ENCODE measurements around the gene BTBD7.

BTBD7 gene

DNA sequence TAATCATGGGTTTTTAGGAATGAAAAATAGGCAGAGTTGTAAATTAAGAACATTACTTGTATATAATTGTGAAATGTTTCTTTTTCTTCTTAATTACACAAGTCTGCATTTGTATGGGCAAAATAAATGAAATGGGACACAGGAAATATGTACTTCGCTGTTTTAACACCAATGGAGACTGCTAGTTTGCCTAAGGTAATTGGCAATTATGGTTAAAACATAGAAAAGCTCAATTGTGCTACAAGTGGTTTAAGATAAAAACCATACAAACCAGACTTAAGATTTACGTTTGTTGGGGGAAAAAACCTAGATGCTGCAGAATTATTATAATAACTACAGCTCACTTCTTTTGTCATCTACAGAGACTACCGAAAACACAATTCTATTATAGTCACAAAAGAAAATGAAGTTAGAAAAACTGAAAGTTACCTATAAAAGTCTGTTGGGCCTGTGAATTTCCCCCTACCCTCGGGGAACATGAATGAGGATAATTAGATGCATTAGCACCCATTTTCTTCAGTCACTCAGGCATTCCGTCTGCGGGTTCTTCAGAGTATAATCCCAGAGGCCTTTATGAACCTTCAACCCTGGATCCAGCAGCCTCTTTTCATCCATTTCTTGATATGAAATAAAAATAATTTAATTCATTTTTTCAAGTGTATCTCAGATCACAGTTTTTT is 37.2 kb downstream of the BTBD7 start:
- DNase-seq (ENCODE audit: low read depth in 2 of 2): no peak
- TF ChIP-seq, protein P1, sequence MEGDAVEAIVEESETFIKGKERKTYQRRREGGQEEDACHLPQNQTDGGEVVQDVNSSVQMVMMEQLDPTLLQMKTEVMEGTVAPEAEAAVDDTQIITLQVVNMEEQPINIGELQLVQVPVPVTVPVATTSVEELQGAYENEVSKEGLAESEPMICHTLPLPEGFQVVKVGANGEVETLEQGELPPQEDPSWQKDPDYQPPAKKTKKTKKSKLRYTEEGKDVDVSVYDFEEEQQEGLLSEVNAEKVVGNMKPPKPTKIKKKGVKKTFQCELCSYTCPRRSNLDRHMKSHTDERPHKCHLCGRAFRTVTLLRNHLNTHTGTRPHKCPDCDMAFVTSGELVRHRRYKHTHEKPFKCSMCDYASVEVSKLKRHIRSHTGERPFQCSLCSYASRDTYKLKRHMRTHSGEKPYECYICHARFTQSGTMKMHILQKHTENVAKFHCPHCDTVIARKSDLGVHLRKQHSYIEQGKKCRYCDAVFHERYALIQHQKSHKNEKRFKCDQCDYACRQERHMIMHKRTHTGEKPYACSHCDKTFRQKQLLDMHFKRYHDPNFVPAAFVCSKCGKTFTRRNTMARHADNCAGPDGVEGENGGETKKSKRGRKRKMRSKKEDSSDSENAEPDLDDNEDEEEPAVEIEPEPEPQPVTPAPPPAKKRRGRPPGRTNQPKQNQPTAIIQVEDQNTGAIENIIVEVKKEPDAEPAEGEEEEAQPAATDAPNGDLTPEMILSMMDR (IDR thresholded peaks at IDR 0.05; ENCODE audit: low read depth, low read length): no peak
- no peak overlapping the region for H3K4me3 ChIP-seq (replicated peaks in 1 of 2; ENCODE audit: low read depth in 2 of 2, low read length in 2 of 2)

DNA sequence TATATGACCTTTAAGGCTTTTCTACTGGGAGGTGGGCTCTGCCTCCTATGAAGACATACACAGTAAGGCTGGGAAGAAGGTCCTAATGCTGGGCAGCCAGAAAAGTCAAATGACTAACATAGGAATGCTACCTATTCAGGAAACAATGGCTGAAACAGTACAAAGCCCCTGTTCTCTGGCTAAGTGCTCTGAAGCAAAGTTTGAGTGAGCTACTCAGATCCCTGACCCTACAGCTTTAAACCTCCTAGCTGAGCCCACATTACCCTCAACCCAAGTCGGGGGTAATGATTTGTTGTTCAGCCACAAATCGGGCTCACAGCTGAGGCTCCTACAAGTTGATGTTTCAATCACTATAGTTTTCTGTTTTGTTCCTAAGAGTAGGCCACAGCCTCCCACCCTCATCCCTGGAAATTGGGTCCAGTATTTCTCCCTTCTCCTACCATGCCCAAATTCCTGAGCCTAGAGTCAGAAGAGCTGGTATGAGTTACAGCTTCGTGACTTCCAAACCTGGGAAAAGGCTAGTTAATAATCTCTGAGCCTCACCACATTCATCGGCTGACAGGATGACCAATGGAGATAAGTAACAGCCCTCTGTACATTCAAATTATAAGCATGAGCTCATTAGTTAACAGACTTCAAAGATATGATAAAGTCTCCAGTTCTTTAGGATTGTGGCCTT is 46.5 kb downstream of the BTBD7 start:
- TF ChIP-seq, protein P1 (IDR thresholded peaks at IDR 0.05; ENCODE audit: low read depth, low read length): no peak
- peak in 1 of 2 donors; percentile 58 for DNase-seq (ENCODE audit: low read depth in 2 of 2)
- H3K4me3 ChIP-seq (replicated peaks in 1 of 2; ENCODE audit: low read depth in 2 of 2, low read length in 2 of 2): no peak overlapping the region

DNA sequence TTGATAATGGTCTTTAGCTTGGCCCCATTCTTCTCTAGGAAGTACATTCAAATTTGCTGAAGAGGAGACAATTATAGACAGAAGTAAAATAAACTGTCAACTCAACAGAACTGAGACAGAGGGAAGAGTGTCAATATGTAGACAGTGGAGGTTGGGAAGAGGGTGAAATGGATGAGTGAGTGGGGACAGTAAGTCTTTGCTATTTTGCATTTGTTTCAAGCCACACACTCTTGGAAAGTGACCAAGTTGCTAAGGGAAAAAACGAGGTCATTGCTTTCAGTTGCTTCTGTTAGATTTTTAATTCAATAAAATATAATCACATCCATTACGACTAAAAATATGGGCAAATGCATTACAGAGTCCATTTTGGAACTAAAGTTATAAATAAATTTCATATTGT is 47.8 kb downstream of the BTBD7 start:
- TF ChIP-seq, protein P1 (IDR thresholded peaks at IDR 0.05; ENCODE audit: low read depth, low read length): no peak
- H3K4me3 ChIP-seq (replicated peaks in 1 of 2; ENCODE audit: low read depth in 2 of 2, low read length in 2 of 2): no peak overlapping the region
- DNase-seq (ENCODE audit: low read depth in 2 of 2): peak; percentile 35 to 36

DNA sequence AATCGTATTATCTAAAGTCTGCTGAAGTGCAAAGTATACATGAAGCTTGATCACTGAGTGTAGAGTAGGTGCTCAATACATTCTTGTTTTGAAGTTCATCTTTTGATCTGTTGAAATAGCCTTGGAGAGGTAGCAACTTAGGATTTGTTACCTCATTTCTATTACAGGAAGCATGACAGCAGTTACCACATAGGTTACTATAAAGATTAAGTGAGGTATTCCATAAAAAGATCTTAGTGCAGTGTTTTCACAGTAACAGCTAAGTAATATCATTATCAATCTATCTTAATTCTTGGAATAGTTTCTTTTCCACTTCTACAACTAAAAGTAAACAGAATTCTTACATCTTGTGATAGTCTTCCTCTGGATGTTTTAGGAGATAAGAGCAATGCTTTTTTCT is 50.9 kb downstream of the BTBD7 start:
- DNase-seq (ENCODE audit: low read depth in 2 of 2): no peak
- H3K4me3 ChIP-seq (replicated peaks in 1 of 2; ENCODE audit: low read depth in 2 of 2, low read length in 2 of 2): no peak overlapping the region
- TF ChIP-seq, protein P1 (IDR thresholded peaks at IDR 0.05; ENCODE audit: low read depth, low read length): no peak

DNA sequence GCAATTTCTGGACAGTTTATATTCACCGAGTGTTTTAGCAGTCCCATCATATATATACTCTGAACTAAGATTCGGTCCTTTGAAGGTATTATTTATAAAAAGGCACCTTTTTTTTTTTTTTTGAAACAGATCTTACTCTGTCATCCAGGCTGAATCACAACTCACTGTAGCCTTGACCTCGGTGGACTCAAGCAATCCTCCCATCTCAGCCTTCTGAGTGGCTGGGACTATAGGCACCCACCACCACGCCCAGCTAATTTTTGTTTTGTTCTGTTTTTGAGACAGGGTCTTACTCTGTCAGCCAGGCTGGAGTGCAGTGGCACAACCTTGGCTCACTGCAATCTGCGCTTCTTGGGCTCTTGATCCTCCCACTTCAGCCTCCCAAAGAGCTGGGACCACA is 52.1 kb downstream of the BTBD7 start:
- TF ChIP-seq, protein P1 (IDR thresholded peaks at IDR 0.05; ENCODE audit: low read depth, low read length): no peak

DNA sequence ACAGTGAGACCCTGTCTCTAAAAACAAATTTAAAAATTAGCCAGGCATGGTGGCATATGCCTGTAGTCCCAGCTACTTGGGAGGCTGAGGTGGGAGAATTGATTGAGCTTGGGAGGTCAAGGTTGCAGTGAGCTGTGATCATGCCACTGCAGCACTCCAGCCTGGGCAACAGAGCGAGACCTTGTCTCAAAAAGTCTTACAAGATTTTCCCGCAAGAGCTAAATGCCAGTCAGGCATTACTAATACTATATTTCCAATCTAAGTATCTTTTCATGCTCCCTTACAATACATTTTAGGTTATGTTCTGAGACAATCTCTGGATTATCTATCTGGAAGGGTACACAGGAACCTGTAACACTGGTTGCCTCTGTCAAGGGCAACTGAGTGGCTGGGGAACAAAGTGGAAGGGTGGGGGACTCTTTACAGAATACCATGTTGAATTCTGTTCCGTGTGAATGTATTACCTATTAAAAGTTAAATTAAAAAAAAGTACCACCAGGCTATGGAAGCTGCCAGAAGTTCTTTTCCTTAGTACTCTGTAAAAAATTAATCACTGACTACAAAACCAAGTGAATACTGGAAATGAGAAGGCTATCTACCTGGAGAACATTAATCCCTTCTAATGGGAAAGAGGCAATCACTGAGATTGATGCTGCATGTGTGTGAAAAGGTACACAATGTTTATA is 56.7 kb downstream of the BTBD7 start:
- DNase-seq (ENCODE audit: low read depth in 2 of 2): no peak
- TF ChIP-seq, protein P1 (IDR thresholded peaks at IDR 0.05; ENCODE audit: low read depth, low read length): no peak
- no peak overlapping the region for H3K4me3 ChIP-seq (replicated peaks in 1 of 2; ENCODE audit: low read depth in 2 of 2, low read length in 2 of 2)

More for the DNA sequence above, 52.1 kb downstream of the BTBD7 start:
- no peak for DNase-seq (ENCODE audit: low read depth in 2 of 2)
- H3K4me3 ChIP-seq (replicated peaks in 1 of 2; ENCODE audit: low read depth in 2 of 2, low read length in 2 of 2): no peak overlapping the region

Measured in cardiac fibroblast (primary cell).